ENCODE measurements around the gene POMT1.
"Not testable (repeated sequence)": the region's sequence is repeated elsewhere in the genome, so short reads cannot be mapped to it uniquely, and the experiment has no call there.

The POMT1 gene

DNA sequence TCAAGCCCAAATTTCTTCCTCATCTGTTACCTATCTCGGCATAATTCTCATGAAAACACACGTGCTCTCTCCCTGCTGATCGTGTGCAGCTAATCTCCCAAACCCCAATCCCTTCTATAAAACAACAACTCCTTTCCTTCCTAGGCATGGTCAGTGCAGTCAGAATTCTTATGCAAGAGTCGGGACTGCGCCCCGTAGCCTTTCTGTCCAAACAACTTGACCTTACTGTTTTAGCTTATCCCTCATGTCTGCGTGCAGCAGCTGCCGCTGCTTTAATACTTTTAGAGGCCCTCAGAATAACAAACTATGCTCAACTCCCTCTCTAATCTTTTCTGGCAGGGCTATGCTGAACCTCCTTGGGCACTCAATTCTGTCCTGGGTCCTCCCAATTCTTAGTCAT, 47.7 kb downstream of the POMT1 start:
- DNase-seq (ENCODE audit: low read depth in 2 of 2): not testable (repeated sequence)

GRCh38 chr9:131552030-131552429, 49.3 kb downstream of the POMT1 start:
- DNase-seq (ENCODE audit: low read depth in 2 of 2): no peak

GRCh38 chr9:131554087-131554842, 51.5 kb downstream of the POMT1 start:
- DNase-seq (ENCODE audit: low read depth in 2 of 2): no peak

GRCh38 chr9:131554843-131555351, 52.2 kb downstream of the POMT1 start:
- DNase-seq (ENCODE audit: low read depth in 2 of 2): no peak

- no peak for DNase-seq (ENCODE audit: low read depth in 2 of 2)
Observed at GRCh38 chr9:131555841-131556673, 53.3 kb downstream of the POMT1 start.

DNA sequence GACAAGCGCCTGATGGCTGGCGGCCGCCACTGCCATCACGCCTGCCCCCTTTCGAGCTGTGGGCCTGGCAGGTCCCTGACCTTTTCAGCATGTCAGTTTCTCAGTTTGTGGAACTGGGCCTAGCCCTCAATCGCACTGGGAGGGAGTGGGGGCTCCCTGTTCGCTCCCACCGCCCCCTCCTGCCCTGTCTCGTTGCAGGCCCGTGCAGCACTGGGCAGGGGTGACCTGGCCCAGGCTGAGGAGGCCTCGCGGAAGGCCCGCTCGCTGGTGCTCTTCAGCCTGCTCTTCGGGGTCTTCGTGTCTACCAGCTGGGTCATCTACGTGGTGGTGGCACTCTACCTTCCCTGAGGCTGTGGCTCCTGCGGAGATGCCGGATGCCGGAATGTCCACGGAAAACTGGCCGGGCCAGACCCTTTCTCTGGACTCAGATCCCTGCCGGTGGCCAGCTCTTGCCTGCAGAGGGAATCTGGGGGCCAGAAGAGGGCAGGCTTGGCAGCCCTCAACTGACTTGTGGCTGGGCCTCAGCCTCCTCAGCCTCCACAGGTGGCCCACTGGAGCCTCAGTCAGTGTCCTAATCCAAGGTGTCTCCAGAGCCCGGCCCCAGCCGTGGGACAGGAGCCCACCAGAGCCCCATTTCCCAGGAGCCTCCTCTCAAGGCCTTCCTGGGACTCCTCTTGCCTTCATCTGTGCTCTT, 55.3 kb downstream of the POMT1 start:
- DNase-seq (ENCODE audit: low read depth in 2 of 2): no peak

DNA sequence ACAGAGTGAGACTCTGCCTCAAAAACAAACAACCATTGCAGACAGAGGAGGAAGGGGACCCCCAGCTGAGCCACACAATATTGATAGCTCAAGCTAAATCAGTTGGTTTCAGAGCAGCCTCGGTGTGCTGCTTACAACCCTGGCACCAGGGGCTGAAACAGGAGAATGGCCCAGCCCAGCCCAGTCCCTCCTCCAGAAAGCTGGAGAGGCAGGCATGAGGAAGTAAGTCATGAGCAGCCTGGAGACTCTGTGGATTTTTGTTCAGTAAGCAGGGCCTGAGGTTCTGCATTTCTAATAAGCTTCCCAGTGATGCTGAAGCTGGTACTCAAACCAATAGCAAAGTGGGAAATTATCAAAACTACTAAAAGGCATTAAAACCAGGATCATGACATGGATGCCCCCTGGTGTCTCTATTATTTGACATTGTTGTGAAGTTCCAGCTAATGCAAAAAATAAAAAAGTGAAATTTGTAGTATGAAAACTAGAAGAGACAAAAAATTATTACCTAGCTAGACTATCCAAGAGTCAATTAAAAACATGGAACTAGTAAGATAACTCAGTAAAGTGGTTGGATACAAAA, 56.8 kb downstream of the POMT1 start:
- DNase-seq (ENCODE audit: low read depth in 2 of 2): no peak

GRCh38 chr9:131562032-131562959, 59.6 kb downstream of the POMT1 start:
- no peak for DNase-seq (ENCODE audit: low read depth in 2 of 2)

DNA sequence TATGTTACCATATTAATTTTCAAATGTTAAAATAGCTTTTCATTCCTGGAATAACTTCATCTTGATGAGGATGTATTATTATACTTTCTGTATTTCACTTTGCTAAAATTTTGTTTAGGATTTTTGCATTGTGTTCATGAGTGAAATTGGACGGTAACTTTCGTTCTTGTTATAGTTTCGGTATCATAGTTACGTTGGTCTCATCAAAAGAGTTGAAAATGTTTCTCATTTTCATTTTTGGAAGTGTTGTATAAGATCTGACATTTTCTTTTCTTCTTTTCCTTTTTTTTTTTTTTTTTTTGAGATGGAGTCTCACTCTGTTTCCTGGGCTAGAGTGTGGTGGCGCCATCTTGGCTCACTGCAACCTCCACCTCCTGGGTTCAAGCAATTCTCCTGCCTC, 62.7 kb downstream of the POMT1 start:
- DNase-seq (ENCODE audit: low read depth in 2 of 2): no peak

DNA sequence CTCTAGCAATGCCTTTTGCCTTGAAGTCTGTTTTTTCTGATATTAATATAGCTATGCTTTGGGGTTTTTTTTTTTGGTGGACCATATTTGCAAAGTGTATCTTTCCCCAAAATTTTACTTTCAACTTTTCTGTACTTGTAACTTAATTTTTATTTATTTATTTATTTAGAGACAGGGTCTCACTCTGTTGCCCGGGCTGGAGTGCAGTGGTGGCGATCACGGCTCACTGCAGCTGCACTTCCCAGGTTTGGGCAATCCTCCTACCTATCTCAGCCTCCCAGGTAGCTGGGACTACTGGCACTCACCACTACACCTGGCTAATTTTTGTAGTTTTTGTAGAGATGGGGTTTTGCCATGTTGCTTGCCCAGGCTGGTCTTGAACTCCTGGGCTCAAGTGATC, 63.4 kb downstream of the POMT1 start:
- no peak for DNase-seq (ENCODE audit: low read depth in 2 of 2)

GRCh38 chr9:131567910-131568309, 65.2 kb downstream of the POMT1 start:
- no peak for DNase-seq (ENCODE audit: low read depth in 2 of 2)

Data from stimulated activated CD4-positive, alpha-beta T cell treated with anti-CD3 and anti-CD28 coated beads, Interleukin-15, amount 100 ng/mL, for 48 hours (primary cell).